CD4-positive, alpha-beta T cell treated with Interleukin-15 for 1 hour (primary cell): ENCODE measurements around the gene TBX5.

ENCODE experiments used
- DNase-seq: peaks from one replicate; pipeline ENCODE4 v3.0.0-alpha.2; 2020

Gene TBX5

DNA sequence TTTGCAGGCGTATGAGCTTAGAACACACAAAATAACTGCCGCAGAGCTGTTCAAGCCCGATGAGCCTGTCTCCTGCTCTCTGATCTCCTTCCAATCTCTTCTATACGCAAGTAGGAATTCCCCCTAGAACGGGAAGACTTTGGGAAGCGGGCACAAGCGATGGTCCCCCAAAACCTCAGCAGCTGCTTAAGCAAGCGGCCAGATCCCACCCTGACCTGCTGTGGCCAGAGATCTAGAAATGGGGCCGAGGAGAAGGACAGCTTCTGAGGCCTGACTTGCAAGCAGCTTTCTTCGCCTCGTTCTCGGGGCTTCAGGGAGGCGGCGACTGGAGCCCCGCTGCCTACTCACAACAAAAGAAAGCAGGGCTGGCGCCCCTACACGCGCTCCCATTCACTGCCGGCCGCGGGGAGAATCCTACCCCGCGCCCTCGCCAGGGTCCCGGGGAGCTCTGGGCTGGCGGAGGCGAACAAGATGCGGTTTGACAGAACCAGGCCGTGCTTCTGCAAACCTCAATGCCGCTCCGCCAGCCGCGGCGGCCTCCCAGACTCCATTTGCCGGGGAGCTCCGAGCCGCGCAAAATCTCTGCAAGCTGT is 922 bp downstream of the TBX5 start:
- no peak for DNase-seq

DNA sequence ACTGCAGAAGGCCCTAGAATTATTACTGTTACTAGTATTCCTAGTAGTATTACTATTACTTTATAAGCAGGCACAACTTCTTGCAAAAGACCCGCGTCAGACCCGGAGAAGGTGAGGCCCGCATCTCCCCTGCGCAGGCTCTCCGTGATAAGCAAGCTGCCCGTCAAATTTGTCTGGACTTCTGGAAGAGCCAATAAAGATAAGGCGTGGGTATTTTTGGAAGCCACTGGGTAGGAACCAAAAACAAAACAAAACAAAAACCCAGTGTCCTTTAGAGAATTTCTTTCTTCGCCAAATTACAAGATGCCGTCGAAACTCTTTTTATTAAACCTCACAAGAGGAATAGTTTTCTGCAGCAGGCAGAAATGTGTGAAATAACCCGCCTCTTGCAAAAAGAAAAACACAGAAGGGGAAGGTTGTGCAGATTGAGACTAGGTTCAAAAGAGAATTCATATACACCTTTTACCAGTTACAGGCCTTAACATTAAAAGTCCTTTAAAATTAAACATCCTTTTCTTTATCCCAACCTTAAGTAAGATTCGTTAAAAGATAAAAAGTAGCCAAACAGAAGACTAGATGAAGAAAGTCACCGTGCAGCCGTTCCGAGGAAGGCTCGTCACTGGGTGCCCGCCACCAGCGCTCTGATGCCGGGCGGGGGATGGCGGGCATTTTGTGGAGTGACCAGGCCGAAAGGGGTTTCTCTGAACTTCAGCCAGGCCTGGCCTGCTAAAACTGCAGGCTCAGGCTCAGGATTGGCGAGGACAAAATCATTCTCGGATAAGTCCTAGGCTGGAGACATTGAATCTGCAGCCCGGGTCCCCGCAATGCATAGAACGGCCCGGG is 1.6 kb downstream of the TBX5 start:
- DNase-seq: no peak

DNA sequence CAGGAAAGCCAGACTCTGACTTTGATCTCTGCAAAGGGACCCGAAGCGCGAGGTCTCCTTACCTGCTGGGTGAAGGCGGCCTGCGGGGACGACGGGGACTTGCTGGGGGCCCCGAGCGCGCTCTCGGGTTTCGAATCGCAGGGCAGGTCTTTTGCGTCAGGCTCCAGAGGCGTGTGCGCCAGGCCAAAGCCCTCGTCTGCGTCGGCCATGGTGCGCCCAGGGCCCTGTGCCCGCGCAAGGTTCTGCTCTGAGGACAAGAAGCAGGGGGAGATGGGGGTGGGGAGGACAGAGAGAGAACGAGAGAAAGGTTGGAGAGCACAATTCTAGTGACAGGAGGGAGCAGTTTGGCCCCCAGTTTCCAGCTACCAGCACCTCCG is 2.3 kb downstream of the TBX5 start:
- DNase-seq: no peak

DNA sequence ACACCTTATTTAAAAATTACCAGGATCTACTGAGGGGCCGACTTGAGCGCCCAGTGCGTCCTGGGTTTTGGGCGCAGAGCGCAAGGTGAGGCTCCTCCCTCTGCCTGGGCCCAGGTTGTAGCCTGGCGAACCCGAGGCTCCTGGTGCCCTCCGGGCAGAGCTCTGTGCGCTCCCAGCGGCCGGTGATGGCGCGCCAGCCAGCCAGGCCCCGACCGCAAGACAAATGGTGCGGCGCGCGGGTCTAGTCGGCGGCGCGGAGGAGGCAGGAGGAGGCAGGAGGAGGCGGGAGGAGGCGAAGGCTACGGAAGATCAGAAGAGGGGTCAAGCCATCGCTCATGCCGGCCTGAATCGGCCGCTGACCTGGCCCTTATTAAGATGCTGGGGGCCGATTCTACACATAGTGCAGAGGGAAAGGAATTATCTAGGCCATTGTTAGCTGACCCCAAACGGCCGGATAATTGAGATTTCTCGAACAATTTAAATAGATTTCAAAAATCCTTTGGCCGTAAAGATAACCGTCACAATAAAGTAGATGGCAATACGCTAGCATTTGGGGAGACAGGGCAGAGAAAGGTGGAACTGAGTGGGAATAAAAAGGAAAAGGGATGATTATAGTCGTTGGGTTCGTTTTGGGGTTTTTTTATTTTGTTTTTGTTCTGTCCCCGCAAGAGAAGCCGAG is 2.8 kb downstream of the TBX5 start:
- no peak for DNase-seq

DNA sequence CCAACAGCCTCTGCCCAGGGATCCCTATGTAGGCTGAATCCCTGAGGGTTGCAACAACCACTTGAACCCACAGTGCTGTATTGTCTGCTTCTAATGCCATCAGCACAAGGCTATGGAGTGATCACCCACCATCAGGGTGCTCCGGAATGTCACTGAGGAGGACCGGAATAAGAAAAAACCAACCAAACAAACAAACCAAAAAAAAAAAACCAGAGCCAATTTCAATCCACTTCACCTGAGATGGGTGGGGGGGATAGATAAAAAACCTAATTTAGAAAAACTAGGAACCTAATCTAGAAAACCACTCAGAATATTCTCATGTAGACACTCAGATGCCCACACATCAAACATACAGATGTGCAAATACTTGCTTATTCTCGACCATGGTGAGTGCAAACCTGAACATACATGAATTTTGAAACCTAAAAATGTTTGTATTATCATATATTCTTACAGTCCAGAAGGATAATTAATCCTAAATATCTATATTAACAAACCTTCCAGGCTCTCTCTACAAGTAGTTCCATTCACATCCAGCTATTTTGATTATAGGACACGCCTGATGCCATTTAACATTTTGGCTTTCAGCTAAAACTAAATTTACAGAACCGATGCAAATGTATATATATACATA is 3.7 kb downstream of the TBX5 start:
- DNase-seq: no peak

DNA sequence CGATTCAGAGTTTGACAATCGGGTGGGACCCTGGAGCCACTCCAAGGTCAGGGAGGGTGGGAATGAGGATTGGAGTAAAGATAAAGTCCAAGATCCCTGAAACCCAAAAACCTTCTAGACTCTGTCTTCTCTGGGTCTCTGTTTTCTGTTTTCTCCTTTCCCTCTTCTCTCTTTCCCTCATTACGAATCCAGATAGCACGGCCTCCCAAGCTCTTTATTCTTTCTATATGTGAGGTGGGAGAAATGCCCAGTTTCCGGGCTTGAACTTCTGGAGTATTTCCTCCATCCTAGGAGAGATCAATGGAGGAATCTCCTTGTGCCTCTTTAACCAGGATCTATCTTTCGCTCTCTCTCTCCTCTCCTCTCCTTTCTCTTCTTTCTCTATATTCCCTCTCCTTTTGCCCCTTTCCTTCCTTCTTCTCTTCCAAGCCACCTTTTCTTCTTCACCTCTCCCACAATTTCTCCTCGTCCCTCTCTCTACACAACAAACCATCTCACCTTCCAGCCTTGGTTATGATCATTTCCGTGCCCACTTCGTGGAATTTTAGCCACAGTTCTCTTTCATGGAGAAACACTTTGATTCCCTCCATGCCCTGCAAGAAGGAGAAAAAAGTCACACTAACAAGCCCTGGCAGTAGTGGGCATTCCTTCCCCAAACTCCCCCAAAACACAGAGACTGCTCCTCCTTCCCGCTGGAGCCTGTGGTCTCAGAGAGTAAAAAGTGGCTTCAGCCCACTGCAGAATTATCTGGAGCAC is 4.4 kb downstream of the TBX5 start:
- DNase-seq: no peak

DNA sequence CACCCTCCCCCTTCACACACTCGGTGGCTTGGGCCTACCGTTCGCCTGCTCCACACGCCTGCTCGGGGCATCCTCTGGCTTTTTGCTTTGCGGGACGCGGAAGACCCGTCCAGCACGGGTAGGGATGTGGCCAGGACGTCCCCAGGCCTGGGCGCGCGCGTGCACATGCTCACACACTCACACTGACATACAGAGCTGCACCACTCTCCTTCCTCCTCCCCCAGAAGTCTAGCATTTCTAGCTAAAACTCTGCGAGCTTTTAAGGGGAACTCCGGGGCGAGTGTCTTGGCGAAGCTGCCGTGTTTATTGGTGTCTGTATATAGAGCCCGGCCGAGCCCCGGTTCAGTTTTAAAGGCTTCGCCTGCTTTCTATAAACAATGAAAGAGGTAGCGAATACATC is 5.0 kb downstream of the TBX5 start:
- DNase-seq: no peak

DNA sequence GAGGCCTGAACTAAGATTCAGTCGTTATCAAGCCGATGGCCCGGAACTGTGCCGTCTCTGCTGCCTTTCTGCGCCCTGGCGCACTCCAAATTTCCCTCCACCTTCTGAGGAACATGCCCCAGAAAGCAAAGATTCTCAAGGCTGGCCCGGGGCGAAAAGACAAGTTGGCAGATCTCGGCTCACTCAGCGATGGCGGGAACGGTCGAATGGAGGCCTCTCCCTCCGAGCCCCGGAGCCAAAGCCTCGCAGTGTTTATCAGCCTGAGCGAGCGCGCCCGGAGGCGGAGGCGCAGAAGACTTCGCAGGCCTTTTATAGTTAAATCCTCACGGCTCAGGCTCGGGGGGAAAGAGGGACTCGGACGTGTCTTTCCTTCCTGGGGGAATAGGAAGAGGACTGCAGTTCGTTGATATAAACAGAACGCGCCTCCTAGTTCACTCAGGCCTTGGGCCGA is 5.6 kb downstream of the TBX5 start:
- DNase-seq: no peak

DNA sequence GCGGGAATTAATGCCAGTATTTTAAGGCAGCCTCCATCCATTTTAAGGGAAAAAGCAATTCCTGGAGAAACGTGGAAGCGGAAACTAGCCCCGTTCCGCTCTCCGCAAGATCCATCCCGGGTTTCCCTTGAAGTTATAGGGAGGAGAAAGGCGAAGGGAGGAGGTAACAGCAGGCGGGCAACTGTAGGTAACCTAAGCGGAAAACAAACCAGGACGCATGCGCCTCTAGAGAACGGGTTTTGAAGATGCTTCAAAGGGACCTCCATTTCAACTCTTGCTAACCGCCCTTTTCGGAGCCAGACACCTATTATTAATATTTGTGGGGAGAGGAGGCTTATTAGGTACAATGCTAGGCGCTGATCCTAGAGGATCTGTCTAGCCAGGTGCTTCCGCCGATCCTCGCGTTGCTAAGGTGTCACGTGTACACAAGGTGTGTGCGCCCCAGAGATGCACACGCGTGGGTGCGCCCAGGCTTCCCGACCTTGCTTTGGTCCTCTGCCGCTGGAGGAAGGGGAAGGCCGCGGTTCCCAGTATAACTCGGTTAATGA is 6.2 kb downstream of the TBX5 start:
- no peak for DNase-seq

DNA sequence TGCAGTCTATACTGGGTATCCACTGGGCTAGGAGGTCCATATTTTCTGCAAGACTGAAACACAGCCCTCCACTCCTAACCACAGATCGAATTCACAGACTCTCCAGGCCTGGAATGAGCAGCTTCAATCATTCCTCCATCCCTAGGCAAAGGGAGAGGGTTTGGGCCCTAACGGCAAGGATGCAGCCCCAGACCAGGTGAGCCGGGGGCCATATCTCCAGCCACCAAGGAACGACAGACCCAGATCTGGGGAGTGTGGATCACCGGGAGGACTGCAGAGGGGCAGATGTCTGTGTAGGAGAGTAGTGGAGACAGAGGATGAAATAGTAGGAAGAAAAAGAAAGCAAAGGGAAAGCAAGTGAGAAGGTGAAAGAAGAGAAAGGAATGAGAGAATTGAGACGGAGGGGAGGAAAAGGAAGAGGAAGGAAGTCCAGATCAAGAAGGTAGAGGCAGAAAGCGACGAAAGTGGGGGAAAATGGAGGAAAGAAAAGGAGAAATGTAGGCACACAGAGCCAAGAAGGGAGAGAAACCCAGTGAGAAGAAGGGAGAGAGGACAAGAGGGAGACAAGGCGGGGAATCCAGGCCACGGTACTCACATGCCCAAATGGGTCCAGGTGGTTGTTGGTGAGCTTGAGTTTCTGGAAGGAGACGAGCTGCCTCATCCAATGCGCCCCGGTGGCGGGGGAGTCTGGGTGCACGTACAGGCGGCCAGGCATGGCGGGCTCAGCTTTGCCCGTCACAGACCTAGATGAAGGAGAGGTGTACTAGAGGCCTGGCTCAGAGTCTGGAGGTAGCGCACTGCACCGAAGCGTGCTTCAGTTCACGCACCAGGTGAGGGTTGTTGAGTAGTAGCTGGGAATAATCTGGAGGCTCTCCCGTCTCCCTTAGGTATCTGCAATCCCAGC is 7.7 kb downstream of the TBX5 start:
- DNase-seq: no peak

DNA sequence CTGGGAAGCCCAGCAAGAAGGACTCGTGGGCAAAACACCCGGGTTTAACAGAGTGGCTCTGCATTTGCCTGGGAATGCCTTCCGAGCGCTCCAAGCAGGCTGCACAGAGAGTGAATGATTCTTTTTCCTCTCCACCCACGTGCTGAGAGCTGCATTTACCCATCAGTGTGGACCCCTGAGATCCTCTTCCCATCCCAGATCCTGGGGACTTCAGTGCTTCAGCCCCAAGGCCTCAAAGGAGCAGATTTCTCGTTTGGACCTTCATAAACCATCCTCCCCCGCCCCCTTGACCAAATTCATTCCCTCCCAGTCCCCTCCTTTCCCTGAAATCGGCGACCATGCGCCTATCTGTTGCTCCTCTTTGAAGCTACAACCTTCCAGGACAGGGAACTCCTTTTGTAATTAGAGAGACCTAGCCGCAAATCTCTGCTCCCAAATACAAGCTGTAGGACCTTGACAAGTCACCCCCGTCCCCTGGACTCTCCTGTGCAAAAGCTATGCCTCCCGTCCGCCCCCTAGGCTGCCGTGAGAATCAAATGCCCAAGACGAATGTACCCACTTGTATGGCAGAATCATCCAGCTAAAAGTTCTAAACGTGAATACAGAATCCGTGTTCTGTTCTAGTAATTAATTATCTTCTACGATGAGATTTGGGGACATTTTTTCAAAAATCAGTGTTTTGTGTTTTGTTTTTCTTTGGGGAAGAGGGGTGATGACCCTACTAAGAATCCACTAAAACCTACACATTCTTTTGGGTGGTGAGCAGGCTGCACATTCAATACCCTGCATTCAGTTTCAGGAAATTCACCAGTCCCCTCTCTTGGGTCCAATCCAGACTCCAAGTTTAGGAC is 8.8 kb downstream of the TBX5 start:
- DNase-seq: no peak

DNA sequence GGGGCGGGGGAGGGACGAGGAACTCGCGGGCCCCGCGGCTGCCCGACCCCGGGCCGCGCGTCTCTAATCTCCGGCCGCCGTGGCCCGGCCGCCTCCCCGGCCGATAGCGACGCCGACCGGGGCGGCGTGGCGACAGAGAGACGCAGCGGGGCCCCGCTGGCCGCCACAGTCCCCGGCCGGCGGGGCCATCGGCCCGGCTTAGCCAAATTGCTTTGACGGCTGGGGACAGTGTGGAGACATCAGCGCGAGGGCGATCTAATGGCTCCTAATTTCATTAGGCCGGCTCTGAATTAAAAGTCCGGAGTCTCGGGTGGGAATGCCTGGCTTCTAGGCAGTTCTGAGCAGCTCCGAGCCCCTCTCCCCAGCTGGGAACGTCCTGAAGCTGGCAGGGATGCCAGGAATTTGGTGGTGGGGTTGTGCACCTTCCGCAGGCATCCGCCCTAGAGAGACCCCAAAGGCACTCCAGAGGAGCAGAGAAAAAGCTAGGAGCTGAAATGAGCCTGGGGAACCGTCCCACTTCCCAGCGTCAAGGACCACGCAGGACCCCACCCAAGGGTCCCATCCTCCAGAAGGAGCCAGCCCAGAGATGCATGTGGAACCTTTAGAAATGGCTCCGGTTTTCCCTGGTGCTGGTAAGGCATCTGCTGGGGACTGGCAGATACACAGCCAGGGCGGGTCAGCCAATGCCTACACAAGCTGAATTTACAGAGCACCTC is 9.6 kb downstream of the TBX5 start:
- DNase-seq: no peak

DNA sequence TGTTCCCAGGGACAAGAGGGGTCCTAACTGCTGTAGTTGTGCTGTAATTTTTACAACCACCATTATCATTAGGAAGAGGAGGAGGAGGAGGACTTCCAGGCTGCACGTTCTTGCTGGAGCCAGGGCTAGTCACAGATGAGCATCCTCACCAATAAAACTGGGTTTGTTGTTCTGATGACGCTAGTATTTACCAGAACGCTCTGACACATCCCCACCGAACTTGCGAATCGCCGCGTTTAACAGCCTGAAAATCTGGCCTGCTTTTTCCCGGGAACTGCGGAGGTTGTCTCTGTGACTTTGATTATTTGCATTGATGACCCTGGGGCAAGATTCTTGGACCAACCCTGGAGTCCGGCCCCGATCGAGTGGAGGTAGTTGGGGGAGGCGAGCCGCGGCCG is 10.2 kb downstream of the TBX5 start:
- DNase-seq: no peak

DNA sequence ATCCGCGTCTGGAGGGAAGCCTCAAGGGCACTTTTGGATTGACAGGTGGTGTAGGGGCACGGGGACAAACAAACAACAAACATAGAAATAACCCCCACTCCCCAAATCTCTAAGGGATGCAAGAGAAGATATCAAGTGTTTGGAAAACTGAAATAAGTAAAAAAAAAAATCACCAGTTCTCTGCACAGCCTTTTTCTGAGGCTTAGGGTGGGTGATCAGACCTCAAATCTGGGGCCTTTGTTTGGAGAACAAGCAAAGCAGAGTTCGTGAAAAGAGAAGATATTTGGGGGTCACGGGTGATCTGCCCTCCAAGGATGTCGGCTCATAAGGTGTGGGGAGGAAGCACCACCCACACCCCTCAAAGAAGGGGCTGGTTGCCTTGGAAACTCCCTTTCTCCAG is 10.7 kb downstream of the TBX5 start:
- no peak for DNase-seq

DNA sequence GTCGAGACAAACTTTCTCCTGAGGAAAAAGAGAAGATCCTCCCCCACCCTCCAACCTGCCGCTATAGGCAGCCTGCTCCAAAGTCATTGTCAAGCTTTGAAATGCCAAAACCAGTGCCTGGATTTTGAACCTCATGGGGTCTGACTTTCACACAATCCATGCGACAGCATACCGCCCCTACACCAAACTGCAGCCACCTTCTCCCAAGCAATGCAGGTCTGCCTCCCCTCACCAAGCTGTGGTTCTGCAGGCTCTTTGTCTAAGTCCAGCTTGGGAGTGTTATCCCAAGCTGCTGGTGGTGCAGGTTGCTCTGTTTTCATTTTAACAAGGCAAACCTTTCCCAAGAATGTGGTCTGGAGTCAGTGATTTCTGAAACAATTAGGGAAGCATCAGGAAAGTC is 12.4 kb downstream of the TBX5 start:
- DNase-seq: no peak

DNA sequence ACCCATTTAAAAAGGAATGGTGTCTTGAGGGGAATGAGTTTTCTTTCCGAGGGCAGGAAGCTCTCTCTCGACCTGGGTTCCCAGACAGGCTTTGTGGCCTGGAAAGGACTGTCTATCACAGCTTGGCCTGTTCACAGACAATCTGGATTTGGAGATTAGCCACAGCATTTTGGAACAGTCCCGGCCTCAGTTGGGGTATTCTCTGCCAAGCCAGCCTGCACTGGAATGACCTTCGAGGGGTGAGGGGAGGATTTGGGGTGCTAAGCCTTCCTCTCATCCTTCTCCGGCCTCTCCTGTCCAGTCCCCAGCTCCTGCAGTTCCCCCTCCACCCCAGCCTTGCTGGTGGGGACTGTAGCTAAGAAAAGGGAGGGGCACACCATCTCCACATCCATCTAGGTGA is 13.0 kb downstream of the TBX5 start:
- no peak for DNase-seq

DNA sequence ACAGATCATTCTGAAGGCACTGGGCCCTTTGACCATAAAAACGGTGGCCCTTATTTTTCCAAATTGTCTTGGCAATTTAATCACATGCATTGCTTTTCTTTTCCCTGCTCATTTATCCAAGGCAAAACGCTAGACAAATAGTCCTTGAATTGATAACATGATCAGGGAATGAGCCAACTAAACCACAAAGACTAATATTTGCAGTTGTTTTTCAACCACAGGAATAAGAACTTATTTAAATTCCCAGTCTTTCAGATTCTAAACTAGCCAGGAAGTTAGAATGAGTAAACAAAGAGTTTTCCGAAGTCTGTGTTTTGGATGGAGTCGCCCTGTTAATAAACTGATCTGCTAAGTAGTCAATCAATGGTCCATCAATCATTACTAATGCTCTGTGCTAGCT is 14.9 kb downstream of the TBX5 start:
- no peak for DNase-seq

DNA sequence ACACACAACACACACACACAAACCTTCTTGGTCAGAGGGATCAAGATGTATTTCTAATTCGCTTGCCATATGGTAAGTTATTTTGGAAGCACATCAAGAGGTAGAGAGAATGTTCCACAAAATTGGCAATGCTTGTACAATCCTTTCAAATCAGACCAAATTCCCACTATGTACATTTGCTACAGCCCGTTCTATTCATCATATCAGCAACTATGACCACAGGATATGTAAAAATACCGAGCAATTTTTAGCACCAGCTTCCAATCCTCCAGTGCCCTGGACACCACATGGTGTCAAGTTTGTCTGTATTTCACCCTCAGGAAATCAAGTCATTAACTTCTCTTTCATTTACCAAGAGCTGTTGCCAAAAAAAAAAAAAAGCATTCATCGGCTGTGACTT is 21.2 kb downstream of the TBX5 start:
- DNase-seq: no peak

DNA sequence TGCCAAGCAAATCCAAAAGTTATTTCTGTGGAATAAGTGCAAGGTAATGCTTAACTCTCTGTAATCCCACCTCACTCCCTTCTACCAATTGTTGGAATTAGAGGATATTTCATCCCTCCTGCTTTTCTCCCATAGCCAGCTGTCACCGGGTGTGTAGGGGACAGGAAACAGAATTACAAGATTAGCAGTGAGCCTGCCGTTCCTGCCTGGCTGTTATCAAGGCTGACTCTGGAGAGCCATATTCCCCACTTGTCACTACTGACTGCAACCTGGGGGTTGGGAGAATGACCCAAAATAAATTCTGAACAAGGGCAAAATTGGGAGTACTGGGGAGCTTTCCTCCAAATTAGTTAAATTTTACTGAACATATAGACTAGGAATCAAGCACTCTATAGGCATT is 24.8 kb downstream of the TBX5 start:
- no peak for DNase-seq

DNA sequence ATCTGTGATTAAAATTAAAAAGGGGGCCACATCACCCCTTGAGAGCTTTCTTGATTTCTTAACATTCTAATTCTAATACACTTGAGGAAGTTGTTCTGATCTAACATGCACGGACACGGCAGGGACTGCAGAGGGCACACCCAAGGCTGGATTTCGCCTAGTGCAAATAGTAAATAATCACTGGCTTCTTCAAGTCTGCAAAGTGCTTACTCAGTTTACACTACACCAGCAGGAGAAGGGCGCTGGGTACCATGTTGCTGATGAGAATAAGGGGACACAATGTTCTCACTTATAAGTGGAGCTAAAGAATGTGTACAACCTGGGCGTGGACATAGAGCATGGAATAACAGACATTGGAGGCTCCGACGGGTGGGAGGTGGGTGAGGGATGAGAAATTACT is 34.2 kb downstream of the TBX5 start:
- no peak for DNase-seq
